ENCODE measurements around the gene EFNA1.
"Not testable (repeated sequence)": the region's sequence is repeated elsewhere in the genome, so short reads cannot be mapped to it uniquely, and the experiment has no call there.

Gene EFNA1

DNA sequence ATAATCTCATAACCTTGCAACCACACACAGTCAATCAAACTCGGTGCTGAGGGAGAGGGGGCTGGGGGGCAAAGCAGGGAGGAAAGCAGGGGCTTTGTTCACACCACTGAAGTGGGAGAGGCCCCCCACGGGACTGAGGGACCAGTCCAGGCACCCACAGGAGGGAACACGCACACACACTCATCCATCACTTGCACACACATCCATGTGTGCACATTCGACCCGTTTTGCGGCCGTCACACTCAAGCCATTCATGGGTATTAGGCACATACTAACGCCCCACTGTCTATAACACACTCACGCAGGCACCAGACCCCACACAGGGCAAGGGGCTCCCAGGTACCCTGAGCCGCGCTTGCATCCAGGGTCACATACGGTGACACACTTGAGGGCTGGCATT lies 35.0 kb upstream of the EFNA1 start:
- DNase-seq (ENCODE audit: low spot score): peak; percentile 21

DNA sequence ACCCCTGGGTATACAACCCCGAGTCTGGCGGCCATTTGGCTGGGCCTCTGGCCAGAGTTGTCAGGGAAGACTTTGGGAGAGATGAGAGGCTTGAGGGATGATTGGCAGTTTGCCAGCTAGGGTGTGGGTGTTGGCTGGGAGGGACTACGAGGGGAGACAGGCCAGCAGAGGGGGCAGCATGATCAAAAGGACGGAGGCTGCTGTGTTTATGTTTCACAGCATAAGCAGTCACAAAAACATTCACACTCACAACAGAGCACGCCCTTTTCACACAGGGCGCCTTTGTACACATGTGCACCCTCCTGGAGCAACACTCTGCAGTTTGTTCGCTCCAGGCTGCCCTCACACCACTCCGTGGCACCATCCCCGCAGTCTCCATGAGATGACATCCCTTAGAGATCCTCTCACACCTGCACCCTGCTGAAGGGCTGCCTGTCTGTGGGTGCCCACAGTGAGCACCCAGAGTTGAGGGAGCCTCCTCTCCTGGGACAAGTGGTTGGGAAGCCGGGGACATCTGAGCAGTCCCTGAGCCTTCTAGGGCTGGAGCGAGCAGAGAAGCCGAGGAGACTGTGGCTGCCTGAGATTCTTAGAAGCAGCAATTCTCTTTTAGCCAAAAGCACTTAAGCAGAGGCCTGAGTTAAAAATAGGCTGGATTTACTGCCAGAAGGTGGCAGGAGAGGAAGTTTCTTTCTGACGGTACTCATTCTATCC lies 33.6 kb upstream of the EFNA1 start:
- DNase-seq (ENCODE audit: low spot score): peak; percentile 69

DNA sequence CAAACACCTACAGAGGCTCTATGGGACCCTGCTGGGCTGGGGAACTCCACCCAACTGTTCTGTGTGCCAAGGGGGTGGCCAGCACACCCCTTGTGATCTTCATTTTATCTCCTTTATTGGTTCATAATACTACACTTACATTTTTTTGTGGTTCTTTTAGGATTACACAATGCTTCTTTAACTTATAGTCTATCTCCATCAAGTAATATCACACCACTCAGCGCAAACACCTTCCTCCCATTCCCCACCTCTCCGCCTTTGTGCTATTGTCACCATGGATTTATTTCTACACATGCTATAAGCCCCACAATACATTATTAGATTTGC lies 33.1 kb upstream of the EFNA1 start:
- DNase-seq (ENCODE audit: low spot score): no peak

DNA sequence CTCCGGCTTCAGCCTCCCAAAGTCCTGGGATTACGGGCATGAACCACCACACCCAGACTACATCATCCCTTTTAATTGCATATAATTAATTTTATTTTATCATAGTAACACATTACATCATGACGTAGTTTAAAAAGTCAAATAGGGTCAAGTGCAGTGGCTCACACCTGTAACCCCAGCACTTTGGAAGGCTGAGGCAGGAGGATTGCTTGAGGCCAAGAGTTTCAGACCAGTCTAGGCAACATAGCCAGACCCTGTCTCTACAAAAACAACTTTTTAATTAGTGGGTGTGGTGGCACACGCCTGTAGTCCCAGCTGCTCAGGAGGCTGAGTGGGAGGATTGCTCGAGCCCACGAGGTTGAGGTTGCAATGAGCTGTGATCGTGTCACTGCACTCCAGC lies 28.3 kb upstream of the EFNA1 start:
- DNase-seq (ENCODE audit: low spot score): no peak

DNA sequence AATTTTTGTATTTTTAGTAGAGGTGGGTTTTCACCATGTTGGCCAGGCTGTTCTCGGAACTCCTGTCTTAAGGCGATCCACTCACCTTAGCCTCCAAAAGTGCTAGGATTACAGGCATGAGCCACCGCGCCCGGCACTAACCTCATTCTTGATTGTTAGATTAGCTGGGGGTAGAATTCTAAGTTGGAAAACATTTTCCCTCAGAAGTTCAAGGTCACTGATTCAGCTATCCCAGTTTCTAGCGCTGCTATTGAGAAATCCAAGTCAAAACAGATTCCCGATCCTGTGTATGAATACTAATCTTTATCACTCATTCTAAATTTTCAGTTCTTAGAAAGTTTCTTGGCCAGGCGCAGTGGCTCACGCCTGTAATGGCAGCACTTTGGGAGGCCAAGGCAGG lies 24.4 kb upstream of the EFNA1 start:
- DNase-seq (ENCODE audit: low spot score): no peak

DNA sequence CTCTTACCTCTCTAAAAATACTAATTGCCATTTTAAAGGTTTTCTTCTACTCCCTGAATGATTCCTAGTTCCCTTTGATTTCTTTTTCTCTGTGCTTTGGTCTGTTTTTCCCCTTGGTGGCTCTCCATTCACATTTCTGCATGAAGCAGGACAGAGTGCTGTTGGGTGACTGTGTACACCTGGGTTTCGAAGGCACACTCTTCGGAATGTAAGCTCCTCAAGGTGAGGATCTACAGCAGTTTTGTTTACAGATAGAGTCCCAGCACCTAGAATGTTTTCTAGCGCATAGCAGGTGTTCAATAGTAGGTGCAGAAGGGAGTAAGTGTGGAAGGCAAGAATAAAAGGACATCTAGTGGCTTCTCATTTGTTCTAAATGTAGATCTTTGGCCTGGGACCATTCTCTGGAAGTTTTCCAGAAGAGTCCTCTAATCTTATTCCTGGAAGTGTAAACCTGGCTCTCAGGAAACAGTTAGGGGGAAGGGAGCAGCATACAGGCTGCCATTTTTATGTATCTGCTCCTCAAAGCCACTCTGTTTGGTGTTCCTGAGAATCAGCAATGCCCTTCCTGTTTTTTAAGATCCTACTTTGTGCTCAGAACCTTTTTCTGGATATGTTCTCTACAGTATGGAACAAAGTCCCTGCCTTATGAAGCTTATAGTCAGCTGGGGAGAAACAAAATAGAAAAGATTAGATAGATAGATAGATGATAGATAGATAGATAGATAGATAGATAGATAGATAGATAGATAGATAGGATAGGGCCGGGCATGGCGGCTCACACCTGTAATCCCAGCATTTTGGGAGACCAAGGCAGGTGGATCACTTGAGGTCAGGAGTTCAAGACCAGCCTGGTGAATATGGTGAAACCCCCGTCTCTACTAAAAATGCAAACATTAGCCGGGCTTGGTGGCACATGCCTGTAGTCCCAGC lies 22.8 kb upstream of the EFNA1 start:
- DNase-seq (ENCODE audit: low spot score): no peak

DNA sequence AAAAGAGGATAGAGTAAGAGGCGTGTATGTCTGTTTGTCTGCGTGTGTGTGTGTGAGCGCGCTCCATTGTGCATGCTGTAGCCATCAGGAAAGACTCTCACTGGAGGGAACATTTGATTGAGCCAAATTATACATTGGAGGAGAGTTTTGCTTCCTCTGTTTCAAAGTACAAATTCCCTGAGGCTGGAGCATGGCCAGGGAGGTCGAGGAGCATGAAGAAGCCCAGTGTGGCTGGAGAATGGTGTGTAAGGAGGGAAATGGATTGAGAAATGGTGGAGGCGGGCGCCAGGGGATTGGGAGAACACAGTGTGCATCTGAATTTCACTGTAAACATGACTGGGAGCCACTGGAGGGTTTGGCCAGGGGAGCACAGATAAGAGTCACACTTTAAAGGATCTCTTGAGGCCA lies 22.1 kb upstream of the EFNA1 start:
- no peak for DNase-seq (ENCODE audit: low spot score)

DNA sequence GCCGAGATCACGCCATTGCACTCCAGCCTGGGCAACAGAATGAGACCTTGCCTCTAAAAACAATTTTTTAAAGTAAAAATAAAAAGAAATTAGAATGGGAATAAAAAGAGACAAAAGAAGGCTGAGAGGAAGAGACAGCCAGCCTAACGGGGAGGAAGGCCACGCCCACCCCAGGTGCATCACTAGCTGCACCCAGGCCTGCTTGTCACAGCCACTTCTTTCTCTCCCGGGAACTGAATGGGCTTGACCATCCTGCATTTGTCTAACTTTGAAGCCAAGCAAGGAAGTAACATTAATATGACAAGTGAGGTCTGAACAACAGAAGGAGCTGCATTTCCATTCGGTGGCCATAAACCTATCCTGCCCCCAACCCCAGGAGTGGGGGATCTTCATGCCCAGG lies 20.8 kb upstream of the EFNA1 start:
- no peak for DNase-seq (ENCODE audit: low spot score)

DNA sequence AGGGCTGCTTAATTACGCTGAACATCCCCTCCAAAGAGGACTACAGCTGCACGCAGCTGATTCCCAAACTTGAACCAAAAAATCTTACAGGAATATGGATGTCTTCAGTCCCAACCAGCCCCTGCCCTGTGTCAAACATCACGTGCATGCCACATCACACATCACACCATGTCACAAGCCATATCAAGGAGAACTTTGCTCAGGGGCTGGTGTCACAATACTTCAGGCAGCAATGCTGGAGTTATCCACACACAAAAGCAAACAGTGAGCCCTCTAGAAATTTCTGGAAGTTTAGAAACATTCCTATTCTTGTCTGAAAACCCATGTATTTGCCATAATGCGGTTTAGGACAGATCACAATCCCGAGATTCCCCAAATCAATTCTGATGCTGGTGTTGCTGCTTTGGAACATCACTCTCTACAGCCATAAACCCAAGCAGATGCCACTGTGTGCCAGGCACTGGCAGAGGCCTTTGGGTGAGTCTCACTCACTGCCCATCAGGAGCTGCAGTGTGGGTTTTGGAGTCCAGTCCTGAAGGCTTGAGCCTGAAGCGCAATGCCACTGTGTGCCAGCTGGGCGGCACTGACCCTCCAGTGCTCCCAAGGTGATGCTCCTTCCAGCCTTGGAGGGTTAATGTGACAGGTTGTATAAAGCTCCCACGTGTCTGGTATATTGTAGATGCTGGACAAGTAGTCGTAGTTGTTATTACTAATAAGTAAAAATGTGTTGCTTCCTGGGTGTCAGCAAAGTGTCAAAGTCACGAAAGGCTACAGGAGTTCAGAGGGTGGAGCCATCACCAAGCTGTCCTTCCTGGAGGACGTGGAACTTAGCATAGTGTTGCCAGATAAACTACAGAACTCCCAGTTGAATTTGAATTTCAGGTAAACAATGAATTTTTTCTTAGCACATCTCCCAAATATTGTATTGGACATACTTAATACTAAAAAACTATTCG lies 20.1 kb upstream of the EFNA1 start:
- DNase-seq (ENCODE audit: low spot score): no peak

DNA sequence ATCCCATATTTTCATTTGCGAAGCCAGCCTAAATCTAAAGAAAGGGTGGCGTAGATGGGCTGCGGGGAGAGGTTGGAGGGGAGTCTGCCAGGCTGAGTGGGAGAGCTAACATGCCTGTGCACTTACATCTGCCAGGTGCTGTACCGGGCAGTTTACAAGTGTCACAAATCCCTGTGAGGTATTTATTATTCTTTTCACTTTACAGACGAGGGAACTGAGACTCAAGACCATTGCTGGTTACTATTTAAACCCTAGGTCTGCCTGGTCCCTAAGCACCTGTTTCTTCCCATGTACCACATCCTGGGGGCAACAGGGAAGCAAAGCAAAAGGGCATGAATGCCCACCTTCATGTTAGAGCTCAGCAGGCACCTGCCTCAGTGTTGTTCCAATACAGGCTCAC lies 19.4 kb upstream of the EFNA1 start:
- no peak for DNase-seq (ENCODE audit: low spot score)

DNA sequence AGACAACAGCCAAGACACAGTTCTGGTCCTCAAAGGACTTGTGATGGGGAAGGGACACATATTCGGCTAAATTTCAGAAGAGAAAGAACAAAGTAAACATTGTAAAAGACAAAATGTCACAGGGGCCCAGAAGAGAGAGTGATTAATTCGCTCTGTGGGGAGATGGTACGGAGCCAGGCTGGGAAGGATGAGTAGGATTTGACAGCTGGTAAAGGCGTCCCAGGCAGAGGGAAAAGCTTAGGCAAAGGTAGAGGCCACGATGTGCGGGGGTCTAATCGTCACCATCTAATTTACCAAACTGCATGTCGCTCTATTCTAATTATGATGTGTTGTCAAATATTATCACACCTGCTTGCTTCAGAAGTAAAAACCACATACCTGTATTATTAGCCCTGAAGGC lies 17.3 kb upstream of the EFNA1 start:
- DNase-seq (ENCODE audit: low spot score): peak; percentile 67

DNA sequence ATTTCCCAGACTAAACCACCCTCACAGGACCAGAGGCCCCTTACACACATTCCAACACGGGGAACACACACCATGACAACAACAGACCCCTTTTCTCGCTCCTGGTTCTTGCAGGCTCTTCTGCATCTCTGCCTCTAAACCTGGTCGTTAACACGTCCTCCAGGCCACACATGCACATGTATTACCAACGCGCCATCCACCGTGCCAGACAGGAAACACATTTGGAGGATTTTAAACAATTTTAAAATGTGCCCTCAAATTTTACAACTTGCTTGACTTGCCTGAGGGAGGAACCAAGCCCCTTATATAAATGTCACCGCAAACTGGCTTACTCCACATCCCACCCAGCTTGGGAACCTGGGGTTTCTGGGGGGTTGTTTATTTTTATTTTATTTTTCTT lies 16.9 kb upstream of the EFNA1 start:
- DNase-seq (ENCODE audit: low spot score): no peak

DNA sequence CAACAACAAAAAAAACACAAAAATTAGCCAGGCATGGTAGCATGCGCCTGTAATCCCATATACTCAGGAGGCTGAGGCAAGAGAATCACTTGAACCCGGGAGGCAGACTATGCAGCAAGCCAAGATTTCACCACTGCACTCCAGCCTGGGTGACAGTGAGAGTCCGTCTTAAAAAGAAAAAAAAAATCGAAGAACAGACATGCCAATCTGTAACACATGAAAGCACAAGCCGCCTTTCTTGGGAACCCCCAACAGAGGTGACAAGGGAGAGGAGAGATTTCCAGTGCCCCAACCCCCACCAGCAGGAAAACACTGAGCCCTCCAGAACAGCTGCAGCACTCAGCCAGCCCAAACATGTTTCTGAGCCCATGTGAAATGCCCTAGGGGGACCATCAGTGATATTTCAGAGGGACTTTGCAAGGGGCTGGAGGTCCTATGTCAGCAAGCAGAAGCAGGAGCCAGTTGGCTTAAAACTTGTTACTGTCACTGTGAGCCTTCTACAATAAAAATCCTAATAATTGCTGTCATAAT lies 14.2 kb upstream of the EFNA1 start:
- DNase-seq (ENCODE audit: low spot score): no peak

DNA sequence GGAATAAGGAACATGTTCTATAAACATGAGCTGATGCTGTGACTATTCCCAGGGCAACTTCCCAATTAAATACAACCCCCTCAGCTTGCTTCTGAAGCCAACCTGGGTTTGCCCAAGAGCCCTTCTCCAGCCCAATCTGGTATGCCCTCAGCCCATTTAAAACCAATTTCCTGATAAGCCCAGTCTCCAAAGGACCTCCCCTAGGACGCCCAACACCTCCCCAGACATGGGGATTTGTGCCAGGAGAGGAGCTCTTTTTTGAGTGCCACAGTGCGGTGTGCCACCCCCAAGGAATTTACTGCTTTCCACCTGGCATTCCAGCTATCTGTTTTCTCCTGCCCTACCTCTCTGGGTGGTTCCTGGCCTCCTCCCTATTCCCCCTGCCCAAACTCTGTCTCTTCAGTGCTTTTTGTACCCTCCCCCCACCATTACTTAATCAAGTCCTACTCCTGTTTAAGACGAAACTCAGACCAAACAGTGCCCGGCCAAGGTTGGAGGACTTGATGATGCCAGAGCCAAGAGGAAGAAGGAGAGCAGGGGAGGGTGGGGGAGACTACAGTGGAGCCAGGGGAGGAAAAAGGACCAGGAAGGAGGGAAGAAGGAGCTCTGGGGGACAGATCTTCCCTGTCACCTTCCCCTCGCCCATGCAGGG lies 11.4 kb upstream of the EFNA1 start:
- DNase-seq (ENCODE audit: low spot score): peak; percentile 19

DNA sequence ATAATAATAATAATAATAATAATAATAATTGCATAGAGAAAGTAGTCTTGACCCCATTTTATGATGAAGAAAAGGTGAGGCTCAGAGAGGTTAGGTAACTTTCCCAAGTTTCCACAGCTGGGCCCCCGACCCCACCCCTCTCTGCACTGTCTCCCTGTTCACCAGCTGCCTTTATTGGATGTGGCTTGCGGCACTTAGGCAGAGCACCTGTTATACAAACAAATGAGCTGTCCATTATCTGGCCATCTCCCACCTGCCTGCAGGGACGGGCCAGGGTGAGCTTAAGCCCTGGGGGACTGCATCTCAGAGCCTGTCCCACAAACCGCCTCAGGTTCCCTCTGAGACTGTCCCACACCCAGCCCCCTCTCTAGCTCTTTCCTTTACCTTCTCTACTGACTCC lies 10.1 kb upstream of the EFNA1 start:
- peak; percentile 29 for DNase-seq (ENCODE audit: low spot score)

DNA sequence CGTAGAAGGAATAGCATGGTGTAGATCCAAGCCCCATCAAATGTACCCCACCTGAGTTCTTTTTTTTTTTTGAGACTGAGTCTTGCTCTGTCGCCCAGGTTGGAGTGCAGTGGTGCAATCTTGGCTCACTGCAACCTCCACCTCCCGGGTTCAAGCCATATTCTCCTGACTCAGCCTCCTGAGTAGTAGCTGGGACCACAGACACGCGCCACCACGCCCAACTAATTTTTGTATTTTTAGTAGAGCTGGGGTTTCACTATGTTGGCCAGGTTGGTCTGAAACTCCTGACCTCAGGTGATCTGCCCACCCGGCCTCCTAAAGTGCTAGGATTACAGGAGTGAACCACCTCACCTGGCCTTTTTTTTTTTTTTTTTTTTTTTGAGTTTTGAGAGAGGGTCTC lies 9.6 kb upstream of the EFNA1 start:
- not testable (repeated sequence) for DNase-seq (ENCODE audit: low spot score)

DNA sequence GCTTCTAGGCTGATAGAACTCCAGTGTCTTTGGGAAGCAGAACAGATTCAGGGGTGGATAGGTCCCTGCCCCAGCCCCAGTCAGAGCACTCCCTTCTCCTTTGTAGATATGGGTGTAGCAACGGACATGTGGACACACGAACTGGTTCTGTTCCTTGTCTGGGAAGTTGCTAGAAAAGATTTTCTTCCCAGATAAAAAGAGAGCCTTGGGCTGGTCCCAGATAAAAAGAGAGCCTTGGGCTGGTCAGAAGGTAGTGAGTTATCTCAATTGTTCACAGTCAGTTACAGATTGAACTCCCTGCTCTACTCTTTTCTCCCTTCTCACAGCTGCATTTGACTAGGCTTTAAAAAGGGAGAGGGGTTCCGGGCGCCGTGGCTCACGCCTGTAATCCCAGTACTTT lies 7.4 kb upstream of the EFNA1 start:
- peak; percentile 21 for DNase-seq (ENCODE audit: low spot score)

DNA sequence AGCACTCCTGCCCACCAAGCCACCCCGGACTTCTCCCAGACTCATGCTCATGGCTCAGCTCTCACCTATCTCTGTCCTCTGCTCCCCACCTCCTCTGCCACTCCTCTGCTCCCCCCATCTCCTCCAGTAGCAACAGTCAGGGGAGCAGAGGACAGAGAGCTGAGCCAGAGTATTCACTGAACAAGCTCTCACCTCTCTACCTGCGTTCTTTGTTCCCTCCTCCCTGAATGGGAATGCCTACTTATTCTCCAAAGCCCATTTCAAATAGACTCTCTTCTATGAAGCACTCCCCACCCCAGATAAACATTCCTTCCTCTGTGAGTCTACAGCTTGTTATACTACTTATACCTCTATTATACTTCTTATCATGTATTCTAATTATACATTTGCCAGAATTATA lies 6.4 kb upstream of the EFNA1 start:
- DNase-seq (ENCODE audit: low spot score): peak; percentile 22

DNA sequence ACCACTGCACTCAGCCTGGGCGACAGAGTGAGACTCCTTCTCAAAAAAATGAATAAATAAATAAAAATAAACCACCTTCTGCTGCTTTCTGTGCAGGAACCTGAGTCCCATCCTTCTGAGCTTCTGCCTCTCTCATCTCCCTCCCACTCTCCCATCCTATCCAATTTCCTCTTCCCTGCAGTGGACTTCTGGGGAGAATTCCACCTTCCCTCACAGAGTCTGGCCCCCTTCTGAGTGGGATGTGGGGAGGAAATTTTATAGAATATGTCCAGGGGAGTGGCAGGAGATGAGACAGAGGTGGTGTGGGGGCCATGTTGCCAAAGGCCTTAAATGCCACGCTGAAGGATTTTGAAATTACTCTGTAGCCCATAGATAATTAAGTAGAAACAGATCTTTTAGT lies 5.4 kb upstream of the EFNA1 start:
- peak; percentile 6 for DNase-seq (ENCODE audit: low spot score)

DNA sequence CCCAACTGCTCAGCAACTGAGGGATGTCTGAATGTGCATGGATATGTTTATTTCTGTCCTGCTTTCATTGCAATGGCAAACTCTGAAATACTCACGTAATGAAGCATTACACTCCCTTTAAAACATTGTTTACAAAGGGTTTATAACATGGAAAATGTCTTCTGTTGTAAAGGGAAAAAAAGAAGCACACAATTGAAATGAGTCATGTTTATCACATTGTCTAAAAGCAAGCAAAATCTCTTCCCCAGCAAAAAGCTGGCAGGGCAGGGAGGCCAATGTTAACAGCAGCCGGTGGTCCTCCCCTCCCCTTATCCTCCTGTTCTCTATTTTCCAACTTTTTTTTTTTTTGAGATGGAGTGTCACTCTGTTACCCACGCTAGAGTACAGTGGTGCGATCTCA lies 3.9 kb upstream of the EFNA1 start:
- no peak for DNase-seq (ENCODE audit: low spot score)

All from D341Med (cell line).